Measurements from ENCODE around the gene SOX4.
A peak's percentile ranks its signal among the peaks of the same experiment; 100 is the strongest.

Gene SOX4

GRCh38 chr6:21594416-21595281 lies 1.1 kb downstream of the SOX4 start:
- DNase-seq = peak; percentile 45

- DNase-seq = peak; percentile 33
Observed at GRCh38 chr6:21595285-21596144, 2.0 kb downstream of the SOX4 start.

GRCh38 chr6:21596145-21596948 lies 2.8 kb downstream of the SOX4 start:
- peak; percentile 35 for DNase-seq

GRCh38 chr6:21596949-21597682 lies 3.6 kb downstream of the SOX4 start:
- no peak for DNase-seq

- no peak for DNase-seq
Observed at GRCh38 chr6:21597801-21598673, 4.5 kb downstream of the SOX4 start.

- no peak for DNase-seq
Observed at GRCh38 chr6:21598674-21599023, 5.1 kb downstream of the SOX4 start.

GRCh38 chr6:21599051-21599696 lies 5.6 kb downstream of the SOX4 start:
- no peak for DNase-seq

- DNase-seq = no peak
Observed at GRCh38 chr6:21601339-21601923, 7.9 kb downstream of the SOX4 start.

- DNase-seq = no peak
Observed at GRCh38 chr6:21601932-21602390, 8.4 kb downstream of the SOX4 start.

GRCh38 chr6:21603082-21603952 lies 9.8 kb downstream of the SOX4 start:
- DNase-seq = no peak

GRCh38 chr6:21604081-21604480 lies 10.5 kb downstream of the SOX4 start:
- DNase-seq = no peak

GRCh38 chr6:21605166-21605565 lies 11.6 kb downstream of the SOX4 start:
- DNase-seq = no peak

- DNase-seq = no peak
Observed at GRCh38 chr6:21608601-21609000, 15.1 kb downstream of the SOX4 start.

GRCh38 chr6:21609881-21610329 lies 16.4 kb downstream of the SOX4 start:
- DNase-seq = no peak

GRCh38 chr6:21610341-21610740 lies 16.8 kb downstream of the SOX4 start:
- no peak for DNase-seq

- DNase-seq = no peak
Observed at GRCh38 chr6:21611485-21611884, 17.9 kb downstream of the SOX4 start.

GRCh38 chr6:21612067-21612745 lies 18.7 kb downstream of the SOX4 start:
- DNase-seq = no peak

GRCh38 chr6:21613809-21614208 lies 20.3 kb downstream of the SOX4 start:
- no peak for DNase-seq

- no peak for DNase-seq
Observed at GRCh38 chr6:21614226-21614625, 20.7 kb downstream of the SOX4 start.

All from activated CD4-positive, alpha-beta T cell treated with anti-CD3 and anti-CD28 coated beads for 48 hours (primary cell).